Endodermal cell (in vitro differentiated cells): ENCODE results near the gene CWC22. TPM values are rescaled to one million over a fixed set of nuclear protein-coding genes. Genes with fewer than 3 reads are reported as not detected.
A peak's percentile ranks its signal among the peaks of the same experiment; 100 is the strongest.

Experiments
- DNase-seq: peaks from one replicate; pipeline ENCODE4 v3.0.0-alpha.2; 2017
- H3K27ac ChIP-seq: 2 replicates; pipeline ENCODE4 v1.5.1; 2013; ENCODE audit warnings: mild to moderate bottlenecking, low read depth, low read length, moderate library complexity
- H3K27me3 ChIP-seq: 2 replicates; pipeline ENCODE4 v1.6.1; 2013; ENCODE audit warnings: mild to moderate bottlenecking, low read length, moderate library complexity; ENCODE audit not compliant: insufficient read depth, control insufficient read depth, poor library complexity, severe bottlenecking
- H3K36me3 ChIP-seq: 2 replicates; pipeline ENCODE4 v1.7.0; 2013; ENCODE audit warnings: mild to moderate bottlenecking, low read length, moderate library complexity; ENCODE audit not compliant: control insufficient read depth, insufficient read depth
- H3K4me1 ChIP-seq: one replicate; pipeline ENCODE4 v1.7.0; 2013; ENCODE audit warnings: low read length; ENCODE audit not compliant: control insufficient read depth, insufficient read depth
- H3K4me3 ChIP-seq: 2 replicates; pipeline ENCODE4 v1.5.1; 2013; ENCODE audit warnings: mild to moderate bottlenecking, low read length, moderate library complexity
- H3K9ac ChIP-seq: 2 replicates; pipeline ENCODE4 v1.6.1; 2013; ENCODE audit warnings: mild to moderate bottlenecking, low read length, moderate library complexity; ENCODE audit not compliant: poor library complexity, severe bottlenecking; ENCODE audit errors: extremely low read depth
- H3K9me3 ChIP-seq: 2 replicates; pipeline ENCODE4 v1.6.1; 2013; ENCODE audit warnings: mild to moderate bottlenecking, low read length, moderate library complexity; ENCODE audit not compliant: control insufficient read depth
- H3K27ac Mint-ChIP-seq: 2 replicates; pipeline ENCODE4 v1.8.0; 2020; ENCODE audit warnings: mixed read lengths
- H3K27me3 Mint-ChIP-seq: 2 replicates; pipeline ENCODE4 v1.8.0; 2021; ENCODE audit warnings: mild to moderate bottlenecking, mixed read lengths; ENCODE audit not compliant: insufficient read depth
- H3K36me3 Mint-ChIP-seq: 2 replicates; pipeline ENCODE4 v1.8.0; 2020; ENCODE audit warnings: low read depth, mixed read lengths
- H3K4me1 Mint-ChIP-seq: 2 replicates; pipeline ENCODE4 v1.8.0; 2020; ENCODE audit warnings: mixed read lengths
- H3K4me3 Mint-ChIP-seq: 2 replicates; pipeline ENCODE4 v1.8.0; 2020; ENCODE audit warnings: mild to moderate bottlenecking, moderate library complexity, mixed read lengths
- H3K9me3 Mint-ChIP-seq: 2 replicates; pipeline ENCODE4 v1.8.0; 2020; ENCODE audit warnings: mild to moderate bottlenecking, mixed read lengths
- CTCF ChIP-seq: fragments of 200-600 bp; sonication (generic); conservative IDR thresholded peaks from 2 replicates; pipeline ENCODE4 v1.5.0; 2021; ENCODE audit warnings: antibody characterized with exemption, mild to moderate bottlenecking
- WGBS, 2 experiments: methylation state at CpG; one replicate each; pipeline versions ENCODE4 v1.1.5 to v1.1.7; 2013; ENCODE audit warnings: missing lambda C conversion rate in 2 of 2, mixed read lengths in 1 of 2; ENCODE audit not compliant: insufficient coverage in 1 of 2, insufficient read length in 1 of 2; 5-methylcytosine and 5-hydroxymethylcytosine counted together
- total RNA-seq, 2 donors: library from RNA; stranded (reverse); fragmentation: NEBNext Ultra II Directional in 1 of 2; extraction: Animal tissue kit (Norgen Biotek cat#: 25700) in 1 of 2; gene quantifications; 2 replicates in 1 of 2; 3 replicates in 1 of 2; pipeline ENCODE4 v1.2.1, GENCODE V29; 2021

The CWC22 gene
- total RNA-seq, 2 donors from 2014 or later: 33.4 to 43.5 TPM

GRCh38 chr2:179939259-179939658 lies 67.8 kb downstream of the CWC22 start:
- peaks cover 2% of the 10 kb centered on the region for H3K9me3 Mint-ChIP-seq
- TF ChIP-seq CTCF: no peak
- no peaks in the 10 kb centered on the region for H3K4me1 ChIP-seq
- H3K27me3 Mint-ChIP-seq: no peaks in the 10 kb centered on the region
- no peak overlapping the region for H3K4me3 Mint-ChIP-seq
- no peaks in the 10 kb centered on the region for H3K9me3 ChIP-seq
- H3K27ac Mint-ChIP-seq: no peak overlapping the region
- H3K27ac ChIP-seq: no peak overlapping the region
- no peak overlapping the region for H3K9ac ChIP-seq
- H3K36me3 ChIP-seq: peaks cover 15% of the 10 kb centered on the region
- no peaks in the 10 kb centered on the region for H3K4me1 Mint-ChIP-seq
- 88 to 95% methylated on average over 5 of the region's 5 CpGs for WGBS, 2 experiments
- H3K36me3 Mint-ChIP-seq: peaks cover 3% of the 10 kb centered on the region
- H3K27me3 ChIP-seq: no peaks in the 10 kb centered on the region
- H3K4me3 ChIP-seq: no peak overlapping the region
- DNase-seq: no peak

- Histone ChIP-seq H3K36me3 (peaks cover 3% of the 10 kb centered on the region), H3K4me1 (no peaks in the 10 kb centered on the region), H3K9ac (no peak overlapping the region), H3K27ac (no peak overlapping the region), H3K9me3 (no peaks in the 10 kb centered on the region), H3K4me3 (no peak overlapping the region), H3K27me3 (no peaks in the 10 kb centered on the region)
- WGBS, 2 experiments: 68 to 95% methylated on average over 2 of the region's 2 CpGs
- Mint-ChIP-seq H3K4me3 (no peak overlapping the region), H3K9me3 (peaks cover 2% of the 10 kb centered on the region), H3K4me1 (peaks cover 3% of the 10 kb centered on the region), H3K36me3 (no peaks in the 10 kb centered on the region), H3K27me3 (no peaks in the 10 kb centered on the region), H3K27ac (no peak overlapping the region)
- no peak for TF ChIP-seq CTCF
- no peak for DNase-seq
These were observed 69.1 kb downstream of the CWC22 start for GRCh38 chr2:179938026-179938425.

GRCh38 chr2:179936654-179937053 lies 70.4 kb downstream of the CWC22 start:
- Histone ChIP-seq H3K27me3 (no peaks in the 10 kb centered on the region), H3K9me3 (no peaks in the 10 kb centered on the region), H3K4me3 (no peak overlapping the region), H3K27ac (no peak overlapping the region), H3K9ac (no peak overlapping the region), H3K36me3 (no peaks in the 10 kb centered on the region), H3K4me1 (no peaks in the 10 kb centered on the region)
- Mint-ChIP-seq H3K4me1 (peaks cover 3% of the 10 kb centered on the region), H3K9me3 (peaks cover 2% of the 10 kb centered on the region), H3K4me3 (no peak overlapping the region), H3K27me3 (no peaks in the 10 kb centered on the region), H3K36me3 (no peaks in the 10 kb centered on the region), H3K27ac (no peak overlapping the region)
- DNase-seq: peak; percentile 87
- 89 to 100% methylated on average over 1 to 2 of the region's 3 CpGs for WGBS, 2 experiments
- TF ChIP-seq CTCF: peak; percentile 82
